Measurements from ENCODE around the gene SH3RF2. TPM values are rescaled to one million over a fixed set of nuclear protein-coding genes. Genes with fewer than 3 reads are reported as not detected.

The SH3RF2 gene, protein sequence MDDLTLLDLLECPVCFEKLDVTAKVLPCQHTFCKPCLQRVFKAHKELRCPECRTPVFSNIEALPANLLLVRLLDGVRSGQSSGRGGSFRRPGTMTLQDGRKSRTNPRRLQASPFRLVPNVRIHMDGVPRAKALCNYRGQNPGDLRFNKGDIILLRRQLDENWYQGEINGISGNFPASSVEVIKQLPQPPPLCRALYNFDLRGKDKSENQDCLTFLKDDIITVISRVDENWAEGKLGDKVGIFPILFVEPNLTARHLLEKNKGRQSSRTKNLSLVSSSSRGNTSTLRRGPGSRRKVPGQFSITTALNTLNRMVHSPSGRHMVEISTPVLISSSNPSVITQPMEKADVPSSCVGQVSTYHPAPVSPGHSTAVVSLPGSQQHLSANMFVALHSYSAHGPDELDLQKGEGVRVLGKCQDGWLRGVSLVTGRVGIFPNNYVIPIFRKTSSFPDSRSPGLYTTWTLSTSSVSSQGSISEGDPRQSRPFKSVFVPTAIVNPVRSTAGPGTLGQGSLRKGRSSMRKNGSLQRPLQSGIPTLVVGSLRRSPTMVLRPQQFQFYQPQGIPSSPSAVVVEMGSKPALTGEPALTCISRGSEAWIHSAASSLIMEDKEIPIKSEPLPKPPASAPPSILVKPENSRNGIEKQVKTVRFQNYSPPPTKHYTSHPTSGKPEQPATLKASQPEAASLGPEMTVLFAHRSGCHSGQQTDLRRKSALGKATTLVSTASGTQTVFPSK
- total RNA-seq (under 1 TPM in 5 of 7 donors, not detected in 2; 0.07 to 0.44 (median 0.13) TPM), polyA plus RNA-seq (under 1 TPM; 0.04 to 0.11 (median 0.10) TPM)
- long read RNA-seq, donor 1, result 0 reads
- long read RNA-seq, donor 2, result 0 reads

DNA sequence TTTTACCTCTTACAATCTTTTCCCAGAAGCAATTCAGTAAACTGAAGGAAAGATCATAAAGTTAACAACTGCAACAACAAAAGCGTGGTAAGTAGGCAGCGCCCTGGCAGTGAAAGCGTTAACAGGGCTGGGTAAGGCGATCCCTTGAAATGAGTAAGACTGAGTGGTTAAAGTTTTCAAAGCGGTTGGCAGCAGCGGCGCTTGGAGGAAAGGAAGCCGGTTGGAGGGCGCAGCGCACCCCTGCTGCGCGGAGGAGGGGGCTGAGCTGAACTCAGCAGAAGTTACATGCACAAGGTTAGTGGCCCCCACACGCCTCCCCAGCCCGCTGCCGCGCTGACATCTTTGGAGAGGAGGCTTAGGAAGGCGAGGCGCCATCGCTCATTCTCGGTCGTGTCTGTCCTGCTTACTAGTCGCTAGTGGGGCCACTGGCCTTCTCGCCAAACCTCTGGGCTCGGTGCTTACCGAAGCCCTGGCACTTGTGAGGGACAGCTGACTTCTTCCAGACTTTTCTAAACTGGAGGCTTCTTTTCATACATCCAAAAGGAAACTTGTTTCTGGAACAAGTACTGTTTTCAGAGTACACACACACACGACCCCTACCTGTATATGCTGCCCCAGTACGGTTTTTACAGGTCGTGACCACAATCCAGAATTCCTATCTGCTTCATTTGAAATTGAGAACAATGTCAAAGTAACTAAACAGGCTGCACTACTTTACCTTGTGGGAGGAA, at the start of gene SH3RF2:
SH3RF2 (plus strand) TSS at position 178 of the 731 bp plus-strand sequence. CDS start 1,351 bp downstream, outside the sequence.
- H3K4me3 ChIP-seq, result peak within 1 kb of the TSS in 2 of 8 donors; percentile 18 to 36
- H3K36me3 ChIP-seq, result no peaks in the 10 kb centered on the region
- H3K27me3 ChIP-seq (replicated peaks in 1 of 7), result peaks cover 0 to 63% (median 8%) of the 10 kb centered on the region in 7 donors
- 8 to 11% (median 9%) methylated on average over 28 of the region's 28 CpGs for WGBS, 5 donors
- intact Hi-C loops (cut with DNase I; ENCODE audit: low total_unique reads), result no loop called here
- no peaks in the 10 kb centered on the region for H3K9me3 ChIP-seq
- H3K4me1 ChIP-seq, result peaks cover 0 to 10% (median 3%) of the 10 kb centered on the region in 6 donors
- TF ChIP-seq POLR2AphosphoS5 (IDR thresholded peaks at IDR 0.05) (no peak), POLR2A (IDR thresholded peaks at IDR 0.05) (no peak)
- TF ChIP-seq, protein P1, sequence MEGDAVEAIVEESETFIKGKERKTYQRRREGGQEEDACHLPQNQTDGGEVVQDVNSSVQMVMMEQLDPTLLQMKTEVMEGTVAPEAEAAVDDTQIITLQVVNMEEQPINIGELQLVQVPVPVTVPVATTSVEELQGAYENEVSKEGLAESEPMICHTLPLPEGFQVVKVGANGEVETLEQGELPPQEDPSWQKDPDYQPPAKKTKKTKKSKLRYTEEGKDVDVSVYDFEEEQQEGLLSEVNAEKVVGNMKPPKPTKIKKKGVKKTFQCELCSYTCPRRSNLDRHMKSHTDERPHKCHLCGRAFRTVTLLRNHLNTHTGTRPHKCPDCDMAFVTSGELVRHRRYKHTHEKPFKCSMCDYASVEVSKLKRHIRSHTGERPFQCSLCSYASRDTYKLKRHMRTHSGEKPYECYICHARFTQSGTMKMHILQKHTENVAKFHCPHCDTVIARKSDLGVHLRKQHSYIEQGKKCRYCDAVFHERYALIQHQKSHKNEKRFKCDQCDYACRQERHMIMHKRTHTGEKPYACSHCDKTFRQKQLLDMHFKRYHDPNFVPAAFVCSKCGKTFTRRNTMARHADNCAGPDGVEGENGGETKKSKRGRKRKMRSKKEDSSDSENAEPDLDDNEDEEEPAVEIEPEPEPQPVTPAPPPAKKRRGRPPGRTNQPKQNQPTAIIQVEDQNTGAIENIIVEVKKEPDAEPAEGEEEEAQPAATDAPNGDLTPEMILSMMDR (IDR thresholded peaks at IDR 0.05 in 8 of 11, conservative IDR thresholded peaks at IDR 0.05 in 3 of 11), result no peak
- DNase-seq, result no peak
- H3K27ac ChIP-seq, result no peak within 1 kb of the TSS

DNA sequence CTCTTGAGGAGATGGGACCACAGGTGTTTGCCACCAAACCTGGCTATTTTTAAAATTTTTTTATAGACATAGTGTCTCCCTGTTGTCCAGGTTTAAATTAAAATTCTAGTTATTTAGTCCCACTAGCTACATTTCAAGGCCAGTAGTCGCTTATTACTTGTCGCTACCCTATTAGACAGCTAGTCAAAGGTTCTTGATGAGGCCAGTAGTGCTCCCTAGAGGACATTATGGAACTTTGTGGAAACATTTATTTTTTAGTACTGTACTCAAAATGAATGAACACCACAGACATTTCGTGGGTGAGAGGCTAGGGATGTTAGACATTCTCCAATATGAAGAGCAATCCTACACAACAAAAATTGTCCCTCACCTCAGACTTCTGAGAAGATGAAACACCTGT, 49.2 kb upstream of the SH3RF2 start:
- 75 to 91% (median 82%) methylated on average over 3 of the region's 3 CpGs for WGBS, 5 donors
- Histone ChIP-seq H3K36me3 (no peaks in the 10 kb centered on the region), H3K9me3 (peaks cover 0 to 17% (median 7%) of the 10 kb centered on the region in 8 donors), H3K27ac (no peak overlapping the region), H3K4me1 (no peaks in the 10 kb centered on the region), H3K4me3 (no peak overlapping the region), H3K27me3 (replicated peaks in 1 of 7) (peaks cover 0 to 7% (median 0%) of the 10 kb centered on the region in 7 donors)
- intact Hi-C loops (cut with DNase I; ENCODE audit: low total_unique reads), result no loop called here
- no peak for DNase-seq
- TF ChIP-seq POLR2AphosphoS5 (IDR thresholded peaks at IDR 0.05) (no peak), POLR2A (IDR thresholded peaks at IDR 0.05) (no peak)
- TF ChIP-seq, protein P1 (IDR thresholded peaks at IDR 0.05 in 8 of 11, conservative IDR thresholded peaks at IDR 0.05 in 3 of 11), result no peak

DNA sequence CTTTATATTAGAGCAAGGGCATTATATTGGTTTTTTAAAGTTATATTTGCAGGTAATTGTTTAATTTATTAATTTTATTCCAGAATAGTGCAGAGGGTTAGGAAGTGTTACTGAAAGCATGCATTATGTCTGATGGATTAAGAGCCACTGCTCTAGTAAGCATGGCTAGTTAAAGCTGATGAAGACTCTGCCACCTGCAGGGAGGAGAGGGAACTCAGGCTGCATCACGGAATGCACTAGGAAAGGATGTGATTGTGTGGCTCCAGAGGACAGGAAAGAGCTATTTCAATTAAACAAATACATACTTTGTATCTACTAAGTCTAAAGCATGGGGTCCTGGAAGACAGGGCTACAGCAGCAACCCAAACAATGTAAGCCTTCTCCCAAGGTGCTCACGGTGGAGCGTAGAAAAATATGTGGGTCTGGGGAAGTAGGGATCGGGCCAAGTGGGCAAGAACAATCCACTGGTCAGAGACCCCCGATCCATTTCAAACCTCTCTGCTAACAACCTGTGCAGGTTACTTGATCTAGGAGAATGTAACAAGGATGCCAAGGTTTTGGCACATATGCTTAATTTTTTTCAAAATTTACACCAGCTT, 48.3 kb upstream of the SH3RF2 start:
- Histone ChIP-seq H3K4me1 (no peaks in the 10 kb centered on the region), H3K4me3 (no peak overlapping the region), H3K27ac (no peak overlapping the region), H3K9me3 (peaks cover 0 to 17% (median 7%) of the 10 kb centered on the region in 8 donors), H3K27me3 (replicated peaks in 1 of 7) (peaks cover 0 to 7% (median 0%) of the 10 kb centered on the region in 7 donors), H3K36me3 (no peaks in the 10 kb centered on the region)
- TF ChIP-seq POLR2AphosphoS5 (IDR thresholded peaks at IDR 0.05), result no peak
- TF ChIP-seq, protein P1 (IDR thresholded peaks at IDR 0.05 in 8 of 11, conservative IDR thresholded peaks at IDR 0.05 in 3 of 11), result peak in 2 of 11 experiments; percentile 12 to 17
- intact Hi-C loops (cut with DNase I; ENCODE audit: low total_unique reads), result no loop called here
- WGBS, 5 donors, result 68 to 77% (median 74%) methylated on average over 5 of the region's 5 CpGs
- no peak for DNase-seq
